ENCODE data around the gene TYK2. TPM values are rescaled to one million over a fixed set of nuclear protein-coding genes. Genes with fewer than 3 reads are reported as not detected.

The TYK2 gene
- total and polyA plus RNA-seq, 2 of the 13 experiments (the other 11 are each of a cell fraction or from before 2014, with no cell fraction given): 38.8 to 60.1 TPM

DNA sequence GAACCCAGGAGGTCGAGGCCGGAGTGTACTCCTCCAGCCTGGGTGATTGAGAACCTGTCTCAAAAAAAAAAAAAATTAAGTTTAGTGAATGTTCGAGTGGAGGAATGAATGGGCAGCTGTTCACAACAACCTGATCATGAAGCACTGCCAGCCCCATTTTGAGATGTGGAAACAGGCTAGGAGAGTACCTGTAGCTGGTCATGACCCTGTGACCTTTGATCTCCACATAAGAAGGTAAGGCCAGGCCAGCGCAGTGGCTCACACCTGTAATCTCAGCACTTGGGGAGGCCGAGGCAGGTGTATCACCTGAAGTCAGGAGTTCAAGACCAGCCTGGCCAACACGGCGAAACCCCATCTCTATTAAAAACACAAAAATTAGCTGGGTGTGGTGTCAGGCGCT is 54.6 kb downstream of the TYK2 start (continued):
- TF ChIP-seq ZFP82 (CRISPR knock-in tag; IDR thresholded peaks at IDR 0.05; ENCODE audit: borderline replicate concordance): no peak
- no peak for TF ChIP-seq HCFC1 (IDR thresholded peaks at IDR 0.05; ENCODE audit: low read depth, low read length)
- no peak for TF ChIP-seq ZNF766 (CRISPR knock-in tag; IDR thresholded peaks at IDR 0.05; ENCODE audit: borderline replicate concordance)
- TF ChIP-seq ZNF547 (CRISPR knock-in tag; IDR thresholded peaks at IDR 0.05): no peak
- no peak for TF ChIP-seq STAT5B (CRISPR knock-in tag; IDR thresholded peaks at IDR 0.05)

- TF ChIP-seq NONO (IDR thresholded peaks at IDR 0.05): no peak
- TF ChIP-seq NONO (CRISPR knock-in tag; conservative IDR thresholded peaks at IDR 0.05): no peak
- TF ChIP-seq, protein P1, sequence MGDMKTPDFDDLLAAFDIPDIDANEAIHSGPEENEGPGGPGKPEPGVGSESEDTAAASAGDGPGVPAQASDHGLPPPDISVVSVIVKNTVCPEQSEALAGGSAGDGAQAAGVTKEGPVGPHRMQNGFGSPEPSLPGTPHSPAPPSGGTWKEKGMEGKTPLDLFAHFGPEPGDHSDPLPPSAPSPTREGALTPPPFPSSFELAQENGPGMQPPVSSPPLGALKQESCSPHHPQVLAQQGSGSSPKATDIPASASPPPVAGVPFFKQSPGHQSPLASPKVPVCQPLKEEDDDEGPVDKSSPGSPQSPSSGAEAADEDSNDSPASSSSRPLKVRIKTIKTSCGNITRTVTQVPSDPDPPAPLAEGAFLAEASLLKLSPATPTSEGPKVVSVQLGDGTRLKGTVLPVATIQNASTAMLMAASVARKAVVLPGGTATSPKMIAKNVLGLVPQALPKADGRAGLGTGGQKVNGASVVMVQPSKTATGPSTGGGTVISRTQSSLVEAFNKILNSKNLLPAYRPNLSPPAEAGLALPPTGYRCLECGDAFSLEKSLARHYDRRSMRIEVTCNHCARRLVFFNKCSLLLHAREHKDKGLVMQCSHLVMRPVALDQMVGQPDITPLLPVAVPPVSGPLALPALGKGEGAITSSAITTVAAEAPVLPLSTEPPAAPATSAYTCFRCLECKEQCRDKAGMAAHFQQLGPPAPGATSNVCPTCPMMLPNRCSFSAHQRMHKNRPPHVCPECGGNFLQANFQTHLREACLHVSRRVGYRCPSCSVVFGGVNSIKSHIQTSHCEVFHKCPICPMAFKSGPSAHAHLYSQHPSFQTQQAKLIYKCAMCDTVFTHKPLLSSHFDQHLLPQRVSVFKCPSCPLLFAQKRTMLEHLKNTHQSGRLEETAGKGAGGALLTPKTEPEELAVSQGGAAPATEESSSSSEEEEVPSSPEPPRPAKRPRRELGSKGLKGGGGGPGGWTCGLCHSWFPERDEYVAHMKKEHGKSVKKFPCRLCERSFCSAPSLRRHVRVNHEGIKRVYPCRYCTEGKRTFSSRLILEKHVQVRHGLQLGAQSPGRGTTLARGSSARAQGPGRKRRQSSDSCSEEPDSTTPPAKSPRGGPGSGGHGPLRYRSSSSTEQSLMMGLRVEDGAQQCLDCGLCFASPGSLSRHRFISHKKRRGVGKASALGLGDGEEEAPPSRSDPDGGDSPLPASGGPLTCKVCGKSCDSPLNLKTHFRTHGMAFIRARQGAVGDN (CRISPR knock-in tag; IDR thresholded peaks at IDR 0.05): 0 out of 2 replicates have a peak, but pooled peaks have one; percentile 9
- peak; percentile 67 for TF ChIP-seq AGO2 (optimal IDR thresholded peaks at IDR 0.05; ENCODE audit: low read depth, low read length)
- WGBS (ENCODE audit: low lambda C conversion rate): 100% methylated on average over 11 of the region's 19 CpGs
- ATAC-seq (peak; percentile 7), FAIRE-seq (no peak), DNase-seq (ENCODE audit: low spot score) (no peak)
- H3K4me2 ChIP-seq (ENCODE audit: low read depth, low read length): no peak overlapping the region
- H3K27me3 ChIP-seq (ENCODE audit: control insufficient read depth in 1 of 2, insufficient read depth in 2 of 2, low read length in 2 of 2): no peaks in the 10 kb centered on the region
- H3K79me2 ChIP-seq (ENCODE audit: insufficient read depth, low read length): no peaks in the 10 kb centered on the region
- POLR2A ChIA-PET: interaction anchor here (2.4 kb wide), 1 partner anchor 10 kb away, joined by 10 read pairs; no protein-coding TSS in a partner anchor
- no peak overlapping the region for H2AFZ ChIP-seq (ENCODE audit: low read length)
- in situ Hi-C loops (cut with HindIII; ENCODE audit: extremely low pct_ligation_motif_present, low pct_unique_long_range_greater_than_20kb): no loop called here
- peaks cover 33 to 82% of the 10 kb centered on the region in 2 experiments for H3K36me3 ChIP-seq (replicated peaks in 1 of 2; ENCODE audit: control insufficient read depth in 1 of 2, insufficient read depth in 2 of 2, low read length in 2 of 2)
- no TSS peak for BruUV-seq (replicated peaks)
- CTCF ChIA-PET (ENCODE audit: low intra/inter-chr PET ratio, low total read pairs): no interaction called here
- no peak overlapping the region for H3K27ac ChIP-seq (ENCODE audit: extremely low read length, insufficient read depth, low read length)
- no peak overlapping the region for H3K4me3 ChIP-seq (replicated peaks in 1 of 3; ENCODE audit: insufficient read depth in 1 of 3, low read depth in 2 of 3, low read length in 3 of 3)
- H3K9ac ChIP-seq (ENCODE audit: insufficient read depth, low read depth, low read length): no peak overlapping the region
- H4K20me1 ChIP-seq (ENCODE audit: insufficient read depth, low read length): 0 out of 2 replicates have a peak, but pooled peaks cover under 1% of the 10 kb centered on the region
- no peaks in the 10 kb centered on the region for H3K4me1 ChIP-seq (ENCODE audit: insufficient read depth, low read length)
- H3K9me3 ChIP-seq (ENCODE audit: low read length): no peaks in the 10 kb centered on the region
- intact Hi-C loops (cut with micrococcal nuclease; ENCODE audit: unreplicated experiment): no loop called here
Measured at GRCh38 chr19:10321874-10322835, 58.2 kb downstream of the TYK2 start.
